Fibroblast of lung (primary cell): ENCODE data around the gene SH3GL1. TPM values are rescaled to one million over a fixed set of nuclear protein-coding genes. Genes with fewer than 3 reads are reported as not detected.

Source experiments
- DNase-seq, 2 donors: peaks; one replicate each; pipeline versions ENCODE4 v3.0.0 to v3.0.0-alpha.2; 2010; ENCODE audit warnings: low read depth in 2 of 2
- H2AFZ ChIP-seq: 2 replicates; pipeline ENCODE4 v1.5.1; 2012; ENCODE audit warnings: low read length, control low read depth, inconsistent platforms
- H3K27ac ChIP-seq: 2 replicates; pipeline ENCODE4 v1.5.1; 2011; ENCODE audit warnings: low read length, control low read depth; ENCODE audit not compliant: insufficient read depth
- H3K27me3 ChIP-seq: 2 replicates; pipeline ENCODE4 v1.5.1; 2011; ENCODE audit warnings: mild to moderate bottlenecking, low read length; ENCODE audit not compliant: control insufficient read depth, insufficient read depth
- H3K36me3 ChIP-seq: 2 replicates; pipeline ENCODE4 v1.5.1; 2011; ENCODE audit warnings: low read length; ENCODE audit not compliant: control insufficient read depth, insufficient read depth
- H3K4me1 ChIP-seq: 2 replicates; pipeline ENCODE4 v1.5.1; 2011; ENCODE audit warnings: low read length; ENCODE audit not compliant: control insufficient read depth, insufficient read depth; ENCODE audit errors: extremely low read depth
- H3K4me2 ChIP-seq: 2 replicates; pipeline ENCODE4 v1.5.1; 2011; ENCODE audit warnings: low read length, control low read depth; ENCODE audit not compliant: insufficient read depth; ENCODE audit errors: extremely low read depth
- H3K4me3 ChIP-seq, 4 experiments: fragments of 200-600 bp in 1 of 4; sonication (generic) in 1 of 4; replicated peaks in 1 of 4; 2 replicates each; pipeline ENCODE4 v1.5.1; 2011 to 2016; ENCODE audit warnings: low read length in 4 of 4, low read depth in 3 of 4, mild to moderate bottlenecking in 3 of 4, control low read depth in 2 of 4, inconsistent platforms in 1 of 4, mixed read lengths in 1 of 4; ENCODE audit not compliant: insufficient read depth in 1 of 4; ENCODE audit errors: control extremely low read depth in 1 of 4
- H3K79me2 ChIP-seq: 2 replicates; pipeline ENCODE4 v1.5.1; 2012; ENCODE audit warnings: mild to moderate bottlenecking, low read length, inconsistent platforms; ENCODE audit not compliant: control insufficient read depth, insufficient read depth
- H3K9ac ChIP-seq: 2 replicates; pipeline ENCODE4 v1.5.1; 2011; ENCODE audit warnings: mild to moderate bottlenecking, low read length, control low read depth; ENCODE audit not compliant: insufficient read depth
- H3K9me3 ChIP-seq: 2 replicates; pipeline ENCODE4 v1.5.1; 2012; ENCODE audit warnings: low read depth, low read length; ENCODE audit not compliant: control insufficient read depth, insufficient read depth
- H4K20me1 ChIP-seq: 2 replicates; pipeline ENCODE4 v1.5.1; 2011; ENCODE audit warnings: low read length; ENCODE audit not compliant: control insufficient read depth, insufficient read depth; ENCODE audit errors: extremely low read depth
- CTCF ChIP-seq, 2 donors: IDR thresholded peaks in 1 of 2; conservative IDR thresholded peaks in 1 of 2; 1 replicate in 1 of 2; 2 replicates in 1 of 2; pipeline ENCODE4 v1.5.1; 2011 to 2012; ENCODE audit warnings: low read length in 2 of 2, control low read depth in 1 of 2, inconsistent platforms in 1 of 2, low read depth in 1 of 2, mild to moderate bottlenecking in 1 of 2
- EZH2 ChIP-seq: IDR thresholded peaks from 2 replicates; pipeline ENCODE4 v1.5.1; 2012; ENCODE audit warnings: low read length, control low read depth, mild to moderate bottlenecking; ENCODE audit errors: missing control alignments
- polyA plus RNA-seq, 2 donors: library from polyadenylated mRNA; depleted of rRNA in 1 of 2; stranded (reverse) in 1 of 2; unstranded in 1 of 2; fragments of >200 nt; gene quantifications; 2 replicates each; pipeline ENCODE4 v1.2.1, GENCODE V29; 2011 to 2012; ENCODE audit warnings: missing spikeins in 1 of 2
- total RNA-seq: library from RNA; depleted of rRNA; stranded (reverse); fragments of >200 nt; gene quantifications from 2 replicates; pipeline ENCODE4 v1.2.1, GENCODE V29; 2014

The SH3GL1 gene
- total and polyA plus RNA-seq, 2 donors (not counting 1 experiment from before 2014, with no cell fraction given) = 23.9 to 44.9 TPM

- H3K9me3 ChIP-seq = no peaks in the 10 kb centered on the region
- no peaks in the 10 kb centered on the region for H3K79me2 ChIP-seq
- TF ChIP-seq EZH2 (no peak), CTCF (conservative IDR thresholded peaks at IDR 0.05 in 1 of 2, IDR thresholded peaks at IDR 0.05 in 1 of 2; ENCODE audit: low read depth in 1 of 2, low read length in 2 of 2) (no peak)
- no peak overlapping the region for H3K4me2 ChIP-seq
- peaks cover 18% of the 10 kb centered on the region for H3K36me3 ChIP-seq
- peaks cover 2% of the 10 kb centered on the region for H3K4me1 ChIP-seq
- no peak overlapping the region for H3K4me3 ChIP-seq
- no peak overlapping the region for H3K9ac ChIP-seq
- H3K27ac ChIP-seq = no peak overlapping the region
- DNase-seq = peak in 1 of 2 donors; percentile 53
- H2AFZ ChIP-seq = no peak overlapping the region
- H3K27me3 ChIP-seq = no peaks in the 10 kb centered on the region
- H4K20me1 ChIP-seq = no peaks in the 10 kb centered on the region
Observed at GRCh38 chr19:4429771-4430171, 29.4 kb upstream of the SH3GL1 start.

- peak in 1 of 2 donors; percentile 59 for DNase-seq
- TF ChIP-seq CTCF (conservative IDR thresholded peaks at IDR 0.05 in 1 of 2, IDR thresholded peaks at IDR 0.05 in 1 of 2; ENCODE audit: low read depth in 1 of 2, low read length in 2 of 2) = no peak
- TF ChIP-seq EZH2 = no peak
Observed at GRCh38 chr19:4429256-4429655, 28.9 kb upstream of the SH3GL1 start.

GRCh38 chr19:4428326-4428975 is 28.1 kb upstream of the SH3GL1 start:
- H4K20me1 ChIP-seq = no peaks in the 10 kb centered on the region
- DNase-seq = no peak
- no peak for TF ChIP-seq EZH2
- no peak overlapping the region for H2AFZ ChIP-seq
- H3K27me3 ChIP-seq = no peaks in the 10 kb centered on the region
- no peak overlapping the region for H3K4me3 ChIP-seq
- no peak overlapping the region for H3K4me2 ChIP-seq
- H3K79me2 ChIP-seq = no peaks in the 10 kb centered on the region
- H3K9ac ChIP-seq = no peak overlapping the region
- H3K27ac ChIP-seq = no peak overlapping the region
- peaks cover 2% of the 10 kb centered on the region for H3K4me1 ChIP-seq
- no peaks in the 10 kb centered on the region for H3K9me3 ChIP-seq
- H3K36me3 ChIP-seq = peaks cover 18% of the 10 kb centered on the region

More at GRCh38 chr19:4429256-4429655, 28.9 kb upstream of the SH3GL1 start:
- H3K79me2 ChIP-seq = no peaks in the 10 kb centered on the region
- no peak overlapping the region for H3K9ac ChIP-seq
- peaks cover 18% of the 10 kb centered on the region for H3K36me3 ChIP-seq
- H3K4me3 ChIP-seq = no peak overlapping the region
- no peak overlapping the region for H3K4me2 ChIP-seq
- no peaks in the 10 kb centered on the region for H3K9me3 ChIP-seq
- peaks cover 2% of the 10 kb centered on the region for H3K4me1 ChIP-seq
- no peak overlapping the region for H2AFZ ChIP-seq
- no peak overlapping the region for H3K27ac ChIP-seq
- H3K27me3 ChIP-seq = no peaks in the 10 kb centered on the region
- H4K20me1 ChIP-seq = no peaks in the 10 kb centered on the region
